GM19455 (cell line): ENCODE data around the gene MAPK11.

Source experiments
- ATAC-seq: cut with Tn5 transposase; IDR thresholded peaks from one replicate; pipeline ENCODE4 v1.9.1; 2021; ENCODE audit not compliant: unreplicated experiment

Gene MAPK11

DNA sequence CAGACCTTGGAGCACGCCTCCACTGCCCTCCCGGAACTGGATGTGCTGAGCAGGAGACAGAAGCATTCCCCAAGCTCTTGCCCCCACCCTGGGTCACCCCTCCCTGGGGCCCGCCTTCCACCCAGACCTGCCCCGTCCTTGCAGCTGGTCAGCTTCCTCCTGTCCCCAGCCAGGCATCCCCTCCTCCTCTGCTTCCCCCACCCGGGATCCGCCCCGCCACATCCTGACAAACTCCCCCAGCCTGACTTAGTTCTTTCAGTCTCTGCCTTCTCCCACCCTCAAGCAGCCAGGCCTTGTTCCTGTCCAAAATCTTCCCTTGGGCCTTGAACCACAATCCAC is 38.4 kb upstream of the MAPK11 start:
- no peak for ATAC-seq

DNA sequence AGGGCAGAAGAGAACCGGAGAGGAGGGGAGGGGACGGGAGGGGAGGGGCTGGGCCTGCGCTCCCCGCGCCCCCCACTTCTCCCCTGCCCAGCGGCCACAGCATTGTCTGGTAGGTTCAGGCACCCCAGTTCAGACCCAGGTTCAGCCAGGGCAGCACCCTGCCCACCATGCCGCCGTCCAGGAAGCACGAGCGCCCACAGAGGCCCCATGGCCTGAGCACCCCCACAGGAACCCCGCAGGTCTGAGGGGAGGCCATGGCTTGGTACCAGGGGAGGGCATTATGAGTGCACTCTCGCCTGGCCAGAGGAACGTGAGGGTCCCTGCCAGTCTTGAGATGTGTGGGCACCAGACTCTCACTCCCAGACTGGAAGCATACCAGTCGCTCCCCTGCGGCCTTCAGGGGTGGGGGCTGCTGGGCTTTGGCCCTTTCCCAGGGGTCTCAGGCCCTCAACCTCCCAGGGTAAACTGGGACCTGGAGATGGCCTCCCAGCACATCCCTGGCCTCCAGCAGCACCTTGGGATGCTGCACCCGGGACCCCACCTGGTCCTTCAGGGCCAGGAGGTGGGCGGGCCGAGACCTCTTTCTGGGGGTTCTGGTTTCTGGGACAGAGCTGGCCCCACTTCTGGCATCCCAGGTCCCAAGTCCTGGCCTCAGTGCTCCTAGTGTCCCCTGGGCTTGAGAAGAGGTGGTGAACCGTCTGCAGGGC is 37.9 kb upstream of the MAPK11 start:
- no peak for ATAC-seq

DNA sequence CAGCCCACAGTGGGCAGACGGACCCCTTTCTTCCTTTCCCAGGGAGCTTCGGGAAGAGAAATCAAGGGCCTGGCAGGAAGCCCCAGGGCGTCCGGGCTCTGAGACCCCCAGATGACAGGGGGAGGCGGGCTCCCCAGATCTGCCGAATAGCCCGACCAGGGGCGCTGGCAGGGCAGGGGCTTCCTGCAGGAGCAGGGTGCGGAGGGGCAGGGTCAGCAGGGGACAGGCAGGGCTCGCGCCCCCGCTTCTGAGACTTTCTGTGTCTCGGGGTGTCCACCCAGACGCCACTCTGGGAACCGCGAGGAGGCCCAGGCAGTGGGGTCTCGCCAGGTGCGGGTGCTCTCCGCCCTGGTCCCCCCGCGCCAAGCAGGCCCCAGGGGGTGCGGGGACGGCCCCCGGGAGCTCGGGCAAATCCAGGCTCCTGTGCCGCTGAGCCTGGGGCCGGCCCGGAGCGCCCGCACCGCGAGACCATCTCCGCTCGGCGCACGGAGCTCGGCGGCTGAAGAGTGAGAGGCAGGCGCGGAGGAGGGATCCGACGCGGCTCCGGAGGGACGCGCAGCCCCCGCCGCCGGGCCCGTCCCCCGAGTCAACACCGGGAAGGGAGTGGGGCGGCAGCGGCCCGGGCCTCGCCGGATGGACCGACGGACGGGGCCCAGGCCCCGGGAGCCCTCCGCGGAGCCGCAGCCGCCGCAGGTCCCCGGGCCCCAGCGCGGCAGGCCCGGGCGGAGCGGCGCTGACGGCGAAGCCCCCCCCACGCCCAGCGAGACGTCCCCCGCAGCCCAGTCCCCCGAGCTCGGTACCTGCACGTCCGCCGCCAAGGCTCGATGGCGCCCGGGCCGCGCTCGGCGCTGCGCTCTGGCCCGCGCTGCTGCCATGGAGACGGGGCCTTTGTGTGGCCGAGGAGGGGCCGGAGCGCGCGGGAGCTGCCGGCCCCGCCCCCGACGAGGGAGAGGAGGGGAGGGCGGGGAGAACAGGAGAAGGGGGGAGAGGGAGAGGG is 36.9 kb upstream of the MAPK11 start, which contains the start of gene PLXNB2:
Gene PLXNB2, minus strand, starts transcription at position 894 of the 997 bp plus-strand sequence. CDS start 17,062 bp downstream, outside the sequence.
- no peak for ATAC-seq

DNA sequence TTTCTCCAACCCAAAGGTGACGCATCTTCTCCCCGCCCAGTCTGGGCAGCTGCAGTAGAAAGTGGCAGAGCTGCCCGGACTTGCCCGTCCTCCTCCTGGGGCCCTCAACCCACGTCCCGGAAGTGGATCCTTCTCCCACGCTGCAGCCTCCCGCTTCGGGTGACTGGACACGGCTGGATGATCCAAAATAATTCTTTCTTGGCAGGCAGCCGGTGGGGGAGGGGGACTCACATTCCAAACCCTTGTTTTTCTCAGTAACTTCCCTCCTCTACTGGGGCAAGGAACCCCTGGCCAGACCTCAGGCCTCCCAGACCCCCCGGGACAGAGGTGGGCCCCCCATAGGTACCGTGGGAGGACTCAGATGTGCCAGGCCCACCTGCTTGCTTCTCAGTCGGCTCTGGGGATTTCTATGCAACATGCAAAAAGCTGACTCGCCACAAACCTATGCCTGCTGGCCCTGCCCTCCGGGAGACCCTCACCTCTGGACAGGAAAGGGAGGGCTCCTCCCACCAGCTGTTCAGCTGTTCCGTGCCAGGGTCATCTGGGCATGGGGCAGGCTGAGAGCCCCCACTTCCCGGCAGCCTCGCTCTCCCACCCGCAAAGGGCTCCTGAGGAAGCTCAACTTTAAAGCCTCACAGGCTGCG is 35.9 kb upstream of the MAPK11 start:
- ATAC-seq = no peak

DNA sequence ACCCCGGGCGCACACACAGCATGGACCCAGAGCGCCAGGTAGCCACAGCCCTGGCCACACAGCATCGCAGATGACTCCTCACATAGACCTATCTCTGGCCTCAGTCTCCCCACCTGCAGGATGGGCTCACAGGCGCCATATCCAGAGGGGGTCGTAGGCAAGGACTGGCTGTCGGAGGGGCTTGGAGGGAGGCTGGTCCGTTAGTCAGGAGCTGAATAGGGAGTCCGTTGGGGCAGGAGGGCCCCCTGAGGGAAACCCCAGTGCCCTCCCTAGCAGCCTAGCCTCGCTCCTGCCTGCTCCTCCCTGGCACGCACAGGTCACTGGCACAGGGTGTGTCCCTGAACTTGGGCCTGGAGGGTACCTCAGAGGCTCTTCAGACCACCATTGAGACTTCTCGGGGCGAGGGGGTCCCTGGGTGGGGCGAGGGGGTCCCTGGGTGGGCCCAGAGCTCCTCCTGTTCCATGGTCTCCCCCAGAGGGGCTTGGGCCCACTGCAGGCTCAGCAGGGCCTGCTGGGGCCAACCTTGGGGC is 35.3 kb upstream of the MAPK11 start:
- ATAC-seq = no peak

DNA sequence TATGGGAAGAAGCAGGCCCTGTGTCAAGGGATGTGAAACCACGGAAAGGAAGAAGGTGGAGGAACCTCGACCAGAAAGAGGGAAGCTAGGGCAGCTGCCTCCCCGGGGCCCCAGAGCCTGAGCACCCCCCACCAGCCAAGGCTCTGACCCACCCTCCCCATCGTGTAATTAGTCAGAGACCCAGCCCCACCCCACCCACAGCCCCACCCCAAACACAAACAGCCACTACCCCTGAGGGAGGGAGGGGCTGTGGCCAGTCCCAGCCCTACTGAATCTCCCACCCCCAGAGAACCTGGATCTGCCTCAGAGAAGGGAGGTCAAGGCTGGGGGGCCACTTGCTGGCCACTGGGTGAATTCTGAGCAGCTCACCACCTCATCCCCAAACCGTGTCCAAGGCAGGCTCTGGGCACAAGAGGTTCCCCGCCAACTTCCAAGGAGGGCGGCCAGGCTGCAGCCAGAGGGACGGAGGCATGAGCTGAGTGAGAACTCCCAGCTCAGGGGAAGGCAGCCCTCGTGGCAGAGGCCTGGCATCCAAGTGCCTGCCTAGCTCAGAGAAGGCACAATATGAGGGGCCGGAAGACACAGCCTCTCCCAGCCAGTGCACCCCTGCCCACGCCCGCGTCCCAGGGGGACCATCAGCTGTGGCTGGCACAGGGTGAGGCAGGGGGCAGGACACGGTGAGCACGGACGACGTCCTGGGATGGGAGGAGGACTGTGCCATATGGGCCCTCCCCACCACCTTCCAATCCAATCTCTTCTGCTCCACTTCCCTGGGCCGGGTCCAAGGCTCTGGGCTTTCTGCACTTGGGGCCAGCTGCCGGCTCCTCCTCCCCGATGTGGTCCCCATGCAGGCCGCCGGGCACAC is 34.6 kb upstream of the MAPK11 start:
- no peak for ATAC-seq

DNA sequence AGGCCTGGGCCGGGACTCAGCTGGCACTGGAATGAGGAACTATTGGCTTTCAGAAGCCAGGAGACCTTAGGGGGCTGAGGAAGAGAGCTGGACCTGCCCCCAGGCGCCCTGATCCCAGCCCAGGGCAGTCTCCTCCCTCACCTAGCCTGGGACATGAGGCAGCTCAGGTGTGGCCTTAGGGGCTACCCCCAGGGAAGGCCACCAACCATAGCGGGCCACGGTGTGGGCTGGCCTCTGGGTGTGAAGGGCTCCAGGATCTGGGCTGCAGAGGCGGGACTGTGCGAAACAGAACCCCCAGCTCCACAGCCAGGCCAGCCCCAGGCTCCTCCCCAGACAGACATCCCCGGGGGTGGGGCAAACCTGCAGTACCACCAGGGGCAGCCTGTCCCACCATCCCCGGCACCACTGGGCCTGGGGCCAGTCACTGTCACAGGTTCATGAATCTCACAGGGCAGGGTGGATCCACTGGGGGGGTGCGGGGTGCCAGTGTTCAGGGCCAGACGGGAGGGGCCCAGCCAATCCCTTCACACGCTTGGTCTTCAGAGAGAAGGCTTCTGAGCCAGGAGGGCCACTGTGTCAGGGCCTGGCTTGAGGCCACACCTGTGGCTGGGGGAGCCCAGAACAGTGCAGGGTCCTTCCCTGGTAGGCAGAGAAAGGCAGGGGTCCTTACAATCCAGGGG is 33.8 kb upstream of the MAPK11 start:
- no peak for ATAC-seq

DNA sequence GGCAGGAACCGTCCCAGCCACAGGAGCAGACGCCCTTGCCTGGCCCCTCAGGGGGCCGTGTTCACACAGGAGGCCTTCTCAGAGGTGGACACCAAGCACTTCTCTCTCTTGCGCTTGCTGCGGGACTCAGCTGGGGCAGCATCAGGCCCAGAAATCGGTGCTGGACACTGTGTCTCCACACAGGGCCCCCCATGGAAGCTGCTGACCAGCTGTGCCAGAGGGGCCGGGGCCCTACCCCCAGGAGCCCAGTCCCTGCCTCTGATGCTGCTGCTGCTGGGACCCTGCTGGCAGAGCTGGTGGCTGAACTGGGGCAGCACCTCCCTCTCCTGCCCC is 33.3 kb upstream of the MAPK11 start:
- no peak for ATAC-seq

DNA sequence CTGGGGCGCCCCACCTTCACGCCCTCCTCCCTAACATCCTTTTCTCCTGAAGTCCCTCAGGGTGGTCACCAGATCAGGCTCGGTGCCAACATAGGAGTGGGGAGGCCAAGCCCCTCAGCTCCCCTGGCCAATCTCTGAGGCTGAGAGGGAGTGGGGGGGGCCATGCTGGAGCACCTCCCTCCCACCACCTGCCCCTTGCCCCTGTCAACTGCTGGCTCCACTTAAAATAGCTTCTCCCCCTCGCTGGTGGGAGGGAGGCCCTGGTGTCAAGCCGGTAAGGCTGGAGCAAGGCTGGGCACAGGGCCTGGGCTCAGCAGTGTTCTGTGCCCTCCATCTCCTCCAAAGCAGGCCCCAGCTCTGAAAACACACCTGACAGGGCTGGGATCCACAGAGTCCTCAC is 32.4 kb upstream of the MAPK11 start:
- no peak for ATAC-seq

DNA sequence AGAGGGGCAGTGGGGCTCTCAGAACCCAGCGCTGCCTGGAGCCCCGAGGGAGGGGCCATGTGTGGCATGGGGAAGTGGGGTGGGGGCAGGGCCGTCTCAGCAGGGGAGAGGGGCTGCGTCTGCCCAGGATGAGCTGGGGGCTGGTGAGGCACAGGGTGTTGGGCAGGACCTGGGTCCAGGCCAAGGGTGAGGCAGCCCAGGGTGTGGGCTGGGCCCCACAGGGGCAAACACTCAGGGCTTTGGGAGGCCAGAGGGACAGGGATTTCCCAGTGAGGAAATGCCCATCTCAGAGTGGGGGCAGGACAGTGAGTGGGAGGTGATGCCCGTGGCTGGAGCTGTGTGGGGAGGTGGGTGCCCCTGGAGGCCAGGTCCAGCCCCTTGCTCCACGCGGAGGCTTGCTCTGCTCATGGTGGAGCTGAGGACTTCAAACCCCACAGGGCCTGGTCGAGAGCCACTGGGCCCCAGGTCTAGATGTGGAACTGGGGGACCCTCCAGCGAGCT is 31.9 kb upstream of the MAPK11 start:
- ATAC-seq = no peak

DNA sequence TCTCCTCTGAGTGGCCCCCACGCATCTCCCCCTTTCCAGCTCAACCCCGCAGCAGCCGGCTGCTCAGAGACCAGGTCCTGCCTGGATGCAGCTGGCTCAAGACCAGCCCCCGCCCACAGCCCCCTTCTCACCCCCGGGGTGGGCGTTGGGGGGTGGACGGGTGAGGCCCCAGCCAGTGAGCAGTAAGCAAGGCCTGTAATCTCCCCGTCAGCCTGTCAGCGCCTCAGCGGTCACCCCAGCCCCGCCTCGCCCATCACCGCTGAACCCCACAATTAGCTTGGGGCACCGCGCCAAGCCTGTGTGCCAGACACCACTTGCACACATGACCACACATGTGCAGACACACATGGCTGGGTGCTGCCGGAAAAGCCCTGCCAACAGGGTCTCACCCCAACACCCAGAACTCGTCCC is 31.4 kb upstream of the MAPK11 start:
- ATAC-seq = no peak

DNA sequence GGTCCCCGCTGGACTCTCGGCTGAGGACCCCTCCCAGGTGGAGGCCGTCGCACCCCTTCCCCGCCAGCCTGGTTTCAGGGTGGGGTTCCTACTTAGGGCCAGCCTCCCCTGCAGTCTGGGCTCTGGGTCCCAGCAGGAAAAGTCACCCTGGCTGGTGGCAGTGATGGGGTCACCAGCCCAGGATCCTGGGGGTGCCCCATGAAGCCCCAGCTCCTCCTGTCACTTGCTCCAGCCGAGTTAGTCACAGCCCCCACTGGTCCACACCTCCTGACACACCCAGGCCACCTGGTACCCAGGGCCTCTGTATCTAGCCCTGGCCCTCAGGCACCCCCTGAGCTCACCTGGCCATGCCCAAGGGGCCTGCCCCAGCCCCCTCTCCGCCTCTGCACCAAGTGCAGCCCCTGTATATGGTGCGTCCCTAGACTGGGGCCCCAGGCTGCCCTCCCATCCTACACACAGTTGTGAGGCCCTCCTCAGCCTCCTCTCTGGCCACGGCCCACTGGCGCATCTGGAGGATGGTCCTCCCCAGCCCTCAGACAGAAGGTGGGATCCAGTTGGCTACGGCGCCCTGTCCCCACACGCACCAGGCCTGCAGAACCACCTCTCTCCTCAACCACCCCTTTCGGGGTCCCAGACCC is 30.6 kb upstream of the MAPK11 start:
- no peak for ATAC-seq

DNA sequence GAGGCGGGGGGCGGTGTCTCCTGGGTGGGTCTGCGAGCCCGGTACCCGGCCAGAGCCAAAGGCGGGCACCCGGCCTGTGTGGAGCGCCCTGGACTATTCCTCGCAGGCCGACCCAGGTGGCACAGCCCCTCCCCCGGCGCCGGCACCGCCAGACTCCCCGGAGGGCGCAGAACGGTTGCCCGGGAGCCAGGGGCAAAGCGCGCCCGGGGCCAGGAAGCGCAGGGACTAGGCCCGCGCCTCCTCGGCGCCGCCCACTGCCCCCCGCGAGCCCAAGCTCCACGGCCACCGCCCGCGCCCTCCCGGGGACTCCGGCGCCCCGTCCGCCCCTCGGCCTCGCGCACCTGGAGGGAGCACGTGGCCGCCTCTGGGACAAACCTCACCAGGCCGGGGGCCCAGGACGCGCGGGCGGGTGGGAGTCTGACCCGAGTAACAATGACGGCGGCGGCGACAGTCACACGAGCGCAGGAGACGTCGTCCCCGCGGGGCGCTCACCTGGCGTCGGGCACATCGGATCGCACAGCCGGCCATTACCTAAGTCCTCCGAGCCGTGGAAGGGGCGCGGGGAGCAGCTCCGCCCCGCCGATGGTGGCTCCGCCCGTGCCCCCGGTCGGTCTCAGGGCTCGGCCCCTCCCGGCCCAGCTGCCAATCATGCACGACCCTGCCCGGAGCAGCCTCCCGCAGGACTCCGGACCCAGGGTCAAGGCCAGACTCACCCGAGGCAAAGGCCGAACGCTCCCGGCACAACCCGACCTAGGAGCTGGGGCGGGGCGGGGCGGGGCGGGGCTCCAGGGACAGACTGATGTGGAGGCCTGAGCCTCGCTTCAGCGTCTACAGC is 29.8 kb upstream of the MAPK11 start:
- no peak for ATAC-seq

DNA sequence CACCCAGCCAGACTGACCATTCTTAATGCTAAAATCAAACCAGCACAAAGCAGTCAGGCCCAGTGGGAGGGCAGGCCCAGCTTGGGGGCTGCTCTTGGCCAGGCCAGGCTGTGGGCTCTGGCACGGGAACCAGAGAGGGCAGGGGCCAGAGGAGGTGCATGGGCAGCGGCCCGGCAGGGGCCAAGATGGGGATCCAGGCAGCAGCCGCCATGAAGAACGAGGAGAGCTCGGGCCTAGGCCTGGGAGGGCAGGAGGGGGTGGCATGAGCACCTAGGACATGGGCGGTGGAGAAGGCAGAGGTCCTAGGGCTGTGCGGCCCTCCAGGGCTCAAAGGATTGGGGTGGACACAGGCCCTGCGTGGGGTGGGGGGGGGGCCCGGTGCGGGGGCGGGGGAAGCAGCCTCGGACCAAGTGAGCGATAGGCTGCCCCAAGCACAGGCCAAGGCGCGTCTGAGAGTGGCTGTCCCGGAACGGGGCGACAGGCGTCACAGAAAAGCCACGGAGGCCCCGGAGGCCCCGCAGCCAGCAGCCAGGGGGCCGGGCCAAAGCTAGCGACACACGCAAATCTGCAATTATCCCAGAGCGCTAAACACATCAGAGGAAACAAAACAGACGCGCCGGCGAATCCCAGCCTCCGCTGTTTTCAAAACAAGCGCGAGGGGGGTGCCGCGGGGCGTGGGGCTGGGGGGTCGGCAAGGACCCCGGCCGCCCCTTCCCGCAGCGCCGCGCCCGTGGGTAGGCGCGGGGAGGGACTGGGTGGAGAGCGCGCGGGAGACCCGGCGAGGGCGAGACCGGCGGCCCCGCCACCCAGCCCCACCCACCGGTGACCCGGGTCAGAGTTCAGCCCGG is 29.0 kb upstream of the MAPK11 start:
- no peak for ATAC-seq

DNA sequence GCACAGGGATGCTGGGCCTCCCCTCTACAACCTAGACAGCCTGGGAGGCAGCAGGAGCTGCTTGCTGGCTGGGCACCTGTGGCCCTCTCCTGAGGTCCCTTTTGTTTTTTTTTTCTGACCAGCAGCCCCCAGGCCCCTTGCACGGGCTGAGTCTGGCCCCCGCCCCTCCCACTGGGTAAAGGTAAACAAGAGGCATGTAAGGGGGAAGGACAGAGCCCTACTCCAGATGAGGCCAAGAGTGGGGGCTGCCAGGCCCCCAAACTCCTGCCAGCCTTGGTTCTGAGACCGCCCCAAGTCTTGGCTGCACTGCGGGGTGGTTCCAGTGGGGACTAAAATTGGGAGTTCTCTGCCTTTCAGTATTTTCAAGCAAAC is 28.1 kb upstream of the MAPK11 start:
- no peak for ATAC-seq

DNA sequence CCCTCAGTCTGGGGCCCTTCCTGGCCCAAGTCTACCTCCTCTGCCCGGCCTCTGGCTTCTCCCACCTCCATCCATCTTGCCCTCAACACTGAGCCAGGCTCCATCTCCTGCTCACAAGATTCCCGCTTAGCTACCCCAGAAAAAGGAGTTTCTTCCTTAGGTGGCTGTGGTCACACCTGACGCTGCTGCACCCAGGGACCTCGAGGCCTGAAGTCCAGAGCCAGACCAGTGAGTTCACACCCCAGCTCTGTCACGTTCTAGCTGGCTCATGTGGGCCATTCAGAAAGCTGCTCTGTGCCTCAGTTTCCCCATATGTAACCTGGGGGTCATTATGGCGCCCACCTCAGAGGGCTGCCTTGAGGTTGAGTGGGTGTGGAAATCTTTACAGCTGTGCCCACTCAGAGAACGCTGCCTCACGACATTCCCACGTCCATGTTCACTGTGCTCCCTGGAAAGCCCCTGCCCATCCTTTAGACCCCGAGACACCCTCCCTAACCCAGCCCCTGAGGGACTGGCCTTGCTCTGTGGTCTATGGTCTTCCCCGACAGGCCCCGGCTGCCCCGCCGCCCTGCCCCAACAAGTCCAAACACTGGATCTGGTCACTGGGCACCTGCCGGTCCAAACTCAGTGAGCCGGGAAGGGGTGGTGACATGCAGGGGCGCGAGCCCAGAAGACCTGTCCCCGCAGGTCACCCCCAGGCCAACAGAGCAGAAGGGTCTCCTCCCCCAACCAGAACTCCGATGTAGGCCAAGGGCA is 27.5 kb upstream of the MAPK11 start:
- no peak for ATAC-seq
